ENCODE data around the gene DAW1. TPM values are rescaled to one million over a fixed set of nuclear protein-coding genes. Genes with fewer than 3 reads are reported as not detected.
"Not testable (repeated sequence)": the region's sequence is repeated elsewhere in the genome, so short reads cannot be mapped to it uniquely, and the experiment has no call there.

Gene DAW1, protein sequence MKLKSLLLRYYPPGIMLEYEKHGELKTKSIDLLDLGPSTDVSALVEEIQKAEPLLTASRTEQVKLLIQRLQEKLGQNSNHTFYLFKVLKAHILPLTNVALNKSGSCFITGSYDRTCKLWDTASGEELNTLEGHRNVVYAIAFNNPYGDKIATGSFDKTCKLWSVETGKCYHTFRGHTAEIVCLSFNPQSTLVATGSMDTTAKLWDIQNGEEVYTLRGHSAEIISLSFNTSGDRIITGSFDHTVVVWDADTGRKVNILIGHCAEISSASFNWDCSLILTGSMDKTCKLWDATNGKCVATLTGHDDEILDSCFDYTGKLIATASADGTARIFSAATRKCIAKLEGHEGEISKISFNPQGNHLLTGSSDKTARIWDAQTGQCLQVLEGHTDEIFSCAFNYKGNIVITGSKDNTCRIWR
- total RNA-seq (2014; rRNA removed) = 0.23 and 0.32 TPM in 2 replicates
- polyA plus RNA-seq (2012) = not detected

GRCh38 chr2:227871375-227871791 is at the start of gene DAW1:
DAW1 (plus strand) TSS chr2:227871631; CDS start chr2:227871690, 59 bp downstream.
- no peak for DNase-seq (ENCODE audit: low read depth)

- DNase-seq (ENCODE audit: low read depth) = peak; percentile 88
These were observed 48.9 kb upstream of the DAW1 start for GRCh38 chr2:227822416-227823003.

- no peak for DNase-seq (ENCODE audit: low read depth)
These were observed 47.5 kb upstream of the DAW1 start for GRCh38 chr2:227823922-227824321.

DNA sequence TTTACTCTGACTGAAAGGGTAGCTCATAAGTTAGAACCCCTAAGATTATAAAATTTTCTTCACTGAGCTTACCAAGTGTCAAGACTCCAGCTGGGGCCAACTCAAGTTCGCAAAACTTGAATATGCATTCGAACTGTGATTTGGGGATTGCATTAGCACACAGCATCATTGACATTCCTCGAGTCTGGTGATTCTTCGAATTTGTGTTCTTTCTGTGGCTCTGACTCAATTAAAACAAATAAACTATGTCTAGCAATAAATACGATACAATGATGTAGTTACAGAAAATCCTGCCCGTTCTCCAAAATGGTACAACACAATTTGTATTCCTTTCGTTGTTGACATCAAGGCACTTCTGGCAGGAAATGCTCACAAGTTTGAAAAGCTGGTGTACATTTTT is 46.7 kb upstream of the DAW1 start:
- peak; percentile 41 for DNase-seq (ENCODE audit: low read depth)

DNA sequence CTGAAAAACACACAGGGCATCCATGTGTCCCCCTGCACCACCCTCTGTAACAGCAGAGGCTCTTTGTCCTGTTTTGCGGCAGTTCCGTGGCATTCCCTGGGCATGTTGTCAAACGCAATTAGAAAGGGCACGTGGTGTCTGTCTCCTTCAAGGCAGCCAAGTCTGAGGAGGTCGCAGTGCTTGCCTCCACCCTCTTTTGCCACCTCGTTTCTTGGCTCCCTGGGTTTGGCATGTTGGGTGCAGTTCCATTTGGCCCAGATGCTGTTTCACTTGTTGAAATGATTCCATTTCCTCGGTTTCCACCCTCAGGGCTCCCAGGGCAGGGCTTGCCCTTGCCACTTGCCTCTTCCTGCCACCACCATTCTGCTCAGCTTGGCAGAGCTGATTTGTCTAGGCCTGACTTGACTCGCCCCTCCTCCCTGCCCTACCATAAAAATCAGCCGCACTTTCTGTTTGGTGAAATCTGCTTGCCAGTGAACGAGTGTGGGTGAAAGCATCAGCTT is 45.4 kb upstream of the DAW1 start:
- no peak for DNase-seq (ENCODE audit: low read depth)

DNA sequence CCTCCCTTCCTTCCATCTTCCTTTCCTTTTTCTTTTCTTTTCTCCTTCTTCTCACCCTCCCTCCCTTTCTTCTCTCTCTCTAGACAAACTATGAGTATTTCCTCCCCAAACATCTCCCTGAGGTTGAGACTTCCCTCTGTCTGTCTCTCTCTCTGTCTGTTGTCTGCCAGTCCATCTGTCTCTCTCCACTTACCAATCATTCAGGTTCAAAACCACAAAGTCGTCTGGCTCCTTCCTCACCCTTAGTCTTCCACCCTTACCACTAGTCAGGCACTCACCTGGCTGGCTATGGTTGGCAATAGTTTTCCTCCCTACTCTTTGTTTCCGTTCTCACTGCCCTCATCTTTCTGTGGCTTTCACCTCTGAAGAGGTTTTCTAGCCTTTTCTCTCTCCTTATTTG is 44.9 kb upstream of the DAW1 start:
- DNase-seq (ENCODE audit: low read depth) = no peak

- DNase-seq (ENCODE audit: low read depth) = no peak
These were observed 44.3 kb upstream of the DAW1 start for GRCh38 chr2:227827143-227827542.

DNA sequence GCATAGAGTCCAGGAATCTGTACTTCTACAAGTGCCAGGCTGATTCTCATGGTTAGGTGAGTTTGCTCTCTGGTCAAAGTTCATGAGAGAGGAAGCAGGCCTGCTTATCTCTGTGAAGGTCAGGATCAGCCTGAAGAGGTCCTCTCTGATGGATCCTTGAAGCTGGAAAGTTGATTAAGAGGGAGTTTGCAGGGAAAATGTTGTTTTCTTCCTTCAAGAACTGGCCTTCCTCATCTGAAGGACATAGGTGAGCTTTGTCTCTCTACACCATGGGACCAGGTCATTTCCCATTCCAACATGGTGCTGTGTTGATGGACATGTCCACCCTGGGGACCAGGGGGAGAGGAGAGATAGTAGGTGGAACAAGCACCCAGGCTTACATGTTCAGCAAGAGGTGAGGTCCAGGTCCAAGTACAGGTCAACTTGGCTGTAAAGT is 42.9 kb upstream of the DAW1 start:
- DNase-seq (ENCODE audit: low read depth) = no peak

DNA sequence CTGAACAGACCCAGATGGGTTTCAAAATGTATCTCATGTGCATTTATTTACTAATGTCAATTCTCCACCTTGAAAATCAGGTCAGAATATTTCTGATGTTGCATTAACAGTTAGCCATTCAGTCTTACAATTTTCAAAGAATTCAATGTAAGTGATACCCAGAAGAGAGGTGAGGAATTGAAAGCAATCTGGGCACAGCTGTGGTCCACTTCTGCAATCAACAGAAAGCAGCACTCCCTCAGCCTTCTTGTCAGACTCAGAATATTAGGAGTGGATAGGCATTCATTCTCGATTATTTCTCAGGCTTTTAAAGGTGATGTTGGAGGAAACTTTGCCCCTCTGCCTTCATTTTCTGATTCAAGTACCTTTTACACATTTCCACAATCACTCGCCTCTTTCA is 42.1 kb upstream of the DAW1 start:
- no peak for DNase-seq (ENCODE audit: low read depth)

DNA sequence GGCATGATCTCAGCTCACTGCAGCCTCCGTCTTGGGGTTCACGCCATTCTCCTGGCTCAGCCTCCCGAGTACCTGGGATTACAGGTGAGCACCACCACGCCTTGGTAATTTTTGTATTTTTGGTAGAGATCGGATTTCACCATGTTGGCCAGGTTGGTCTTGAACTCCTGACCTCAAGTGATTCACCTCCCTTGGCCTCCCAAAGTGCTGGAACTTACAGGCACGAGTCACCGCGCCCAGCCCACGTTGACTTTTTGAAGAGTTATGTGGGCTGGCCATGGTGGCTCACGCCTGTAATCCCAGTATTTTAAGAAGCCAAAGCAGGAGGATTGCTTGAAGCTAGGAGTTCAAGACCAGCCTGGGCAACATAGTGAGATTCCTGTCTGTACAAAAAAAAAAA is 37.0 kb upstream of the DAW1 start:
- peak; percentile 51 for DNase-seq (ENCODE audit: low read depth)

DNA sequence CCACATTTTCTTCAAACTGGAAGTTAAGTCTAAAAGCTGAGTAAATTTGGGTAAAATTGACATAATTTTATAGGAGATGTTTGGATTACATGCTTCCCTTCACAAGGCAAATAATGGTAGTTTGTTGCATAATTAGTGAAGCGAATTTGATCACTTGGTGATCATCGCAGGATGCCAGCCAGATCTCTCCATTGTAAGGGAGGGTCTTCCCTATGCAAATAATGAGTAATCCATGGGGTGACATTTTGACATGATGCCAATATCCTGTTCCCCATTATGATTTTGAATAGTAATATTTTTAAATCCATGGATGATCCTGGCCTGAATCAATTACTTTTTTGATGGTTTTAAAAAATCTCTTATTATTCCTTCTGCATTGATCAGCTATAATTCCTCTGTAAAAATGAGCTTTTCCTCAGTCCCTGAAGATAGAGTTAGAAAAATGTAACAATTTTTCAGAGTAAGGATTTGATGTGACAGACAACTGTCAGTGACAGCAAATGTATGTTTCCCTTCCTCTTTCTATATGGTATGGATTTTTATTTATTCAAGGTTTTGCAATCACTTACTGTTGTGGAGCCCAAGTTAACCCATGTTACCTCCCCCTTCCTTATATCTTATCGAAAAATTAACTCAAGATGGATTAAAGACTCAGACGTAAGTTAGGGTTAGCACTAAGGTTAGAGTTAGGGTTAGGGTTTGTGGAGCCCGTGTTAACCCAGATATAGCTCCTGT is 36.3 kb upstream of the DAW1 start:
- no peak for DNase-seq (ENCODE audit: low read depth)

GRCh38 chr2:227839339-227840129 is 31.9 kb upstream of the DAW1 start:
- DNase-seq (ENCODE audit: low read depth) = not testable (repeated sequence)

DNA sequence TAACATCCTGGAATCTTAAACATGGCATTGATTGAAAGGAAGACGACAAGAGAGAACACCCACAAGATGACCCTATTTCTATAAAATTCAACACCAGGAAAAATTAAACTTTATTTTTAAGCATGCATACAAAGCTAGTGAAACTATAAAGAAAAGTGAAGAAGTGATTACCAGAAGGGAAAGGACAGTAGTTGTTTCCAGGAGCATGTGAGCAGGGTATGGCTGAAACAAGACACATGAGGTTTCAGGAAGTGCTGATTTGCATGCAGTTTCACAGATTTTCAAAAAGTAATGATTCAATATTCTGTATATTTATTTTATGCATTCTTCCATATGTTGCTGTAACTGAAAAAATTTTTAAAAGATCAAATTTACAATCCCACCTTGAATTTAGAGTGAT is 24.6 kb upstream of the DAW1 start:
- DNase-seq (ENCODE audit: low read depth) = no peak

- no peak for DNase-seq (ENCODE audit: low read depth)
These were observed 23.3 kb upstream of the DAW1 start for GRCh38 chr2:227848146-227848545.

DNA sequence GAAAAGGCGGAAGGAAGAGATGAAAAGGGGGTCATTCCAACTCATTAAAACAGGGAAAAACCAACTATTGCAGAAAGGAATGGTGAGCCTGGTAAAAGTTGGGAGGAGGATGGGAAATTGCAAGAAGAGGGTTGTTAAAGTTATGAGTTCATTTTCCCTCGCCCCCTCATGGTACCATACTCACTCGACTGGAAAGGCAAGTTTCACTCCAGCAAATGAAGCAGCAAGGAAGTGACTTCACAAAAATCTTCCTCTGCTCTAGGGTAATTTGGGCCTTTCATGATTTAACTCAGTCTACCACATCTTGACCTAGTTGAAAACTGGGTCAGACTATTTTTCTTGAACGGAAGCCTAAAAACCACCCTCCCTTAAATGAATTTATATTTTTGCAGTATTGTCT is 22.8 kb upstream of the DAW1 start:
- no peak for DNase-seq (ENCODE audit: low read depth)

DNA sequence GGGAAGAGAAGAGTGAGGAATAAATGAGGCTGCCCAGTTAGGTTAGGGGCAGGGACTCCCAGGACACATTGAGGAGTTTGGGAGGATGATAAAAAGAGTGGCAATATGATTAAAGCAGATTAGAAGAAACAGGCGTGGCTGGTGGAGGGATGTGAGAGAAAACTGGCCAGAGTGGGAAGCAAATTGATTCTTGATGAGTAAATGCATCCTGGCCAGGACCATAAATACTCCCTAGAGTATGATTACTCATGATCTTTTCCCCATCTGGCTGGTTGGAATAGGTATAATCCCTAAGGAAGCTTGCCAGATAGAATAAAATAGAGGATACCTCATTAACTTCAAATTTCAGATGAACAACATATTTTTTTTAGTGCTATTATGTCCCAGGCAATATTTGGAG is 21.5 kb upstream of the DAW1 start:
- peak; percentile 89 for DNase-seq (ENCODE audit: low read depth)

GRCh38 chr2:227853204-227853629 is 18.2 kb upstream of the DAW1 start:
- DNase-seq (ENCODE audit: low read depth) = peak; percentile 66

DNA sequence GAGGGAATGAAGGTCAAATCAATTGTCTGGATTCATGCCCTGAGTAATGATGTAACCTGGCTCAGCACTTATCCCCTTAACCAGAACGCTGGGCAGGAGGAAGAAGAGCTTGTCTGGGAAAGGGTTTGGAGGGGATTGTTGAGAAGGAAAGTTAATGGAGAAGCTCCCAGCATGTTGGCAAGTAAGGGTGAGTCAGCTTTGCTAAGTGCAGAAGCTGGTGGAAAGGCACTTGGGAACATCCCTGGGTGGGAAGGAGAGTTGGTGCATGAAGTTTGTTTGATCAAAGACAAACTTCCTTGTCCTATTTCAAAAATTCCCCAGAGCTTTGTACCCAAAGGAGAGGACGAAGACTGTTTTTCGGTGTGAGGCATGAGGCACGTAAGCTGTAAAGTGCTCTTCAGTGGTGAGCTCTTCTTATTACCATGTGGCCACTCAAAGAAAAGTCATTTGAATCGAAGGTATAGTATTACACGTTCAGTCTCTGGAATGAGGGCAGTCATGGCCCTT is 17.6 kb upstream of the DAW1 start:
- peak; percentile 48 for DNase-seq (ENCODE audit: low read depth)

GRCh38 chr2:227855440-227855839 is 16.0 kb upstream of the DAW1 start:
- no peak for DNase-seq (ENCODE audit: low read depth)

GRCh38 chr2:227856697-227857096 is 14.7 kb upstream of the DAW1 start:
- DNase-seq (ENCODE audit: low read depth) = no peak

DNA sequence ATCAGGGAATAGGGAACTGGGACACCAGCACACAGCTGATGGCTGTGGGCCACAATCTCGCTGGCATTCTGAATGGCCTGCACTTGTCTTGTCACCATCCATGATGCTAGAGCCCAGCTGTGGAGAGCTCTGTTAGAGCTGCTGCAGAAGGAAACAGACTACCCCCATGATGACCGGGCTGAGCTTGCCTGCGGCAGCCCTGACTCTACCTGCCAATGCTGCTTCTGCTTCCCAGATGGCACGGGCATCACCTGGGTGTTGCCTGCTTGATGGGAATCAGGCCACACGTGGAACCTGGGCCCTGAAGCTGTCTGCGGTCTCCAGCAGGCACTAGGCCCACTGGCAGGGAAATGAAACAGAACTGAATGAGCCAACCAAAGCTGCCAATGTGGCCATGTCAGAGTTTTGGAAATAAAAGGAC is 11.2 kb upstream of the DAW1 start:
- DNase-seq (ENCODE audit: low read depth) = no peak

All from LHCN-M2 (cell line).